M059J (cell line): ENCODE measurements around the gene WASF2. TPM values are rescaled to one million over a fixed set of nuclear protein-coding genes. Genes with fewer than 3 reads are reported as not detected.

Experiments used
- DNase-seq: peaks from one replicate; pipeline ENCODE4 v3.0.0-alpha.2; 2012; ENCODE audit warnings: low read depth
- total RNA-seq: library from RNA; depleted of rRNA; stranded (reverse); fragments of >200 nt; shearing (Covaris generic); gene quantifications from 2 replicates; pipeline ENCODE4 v1.2.3, GENCODE V29; 2014; rRNA removed

Gene WASF2
- total RNA-seq, 1 experiment from 2014 or later, result 26.2 TPM

DNA sequence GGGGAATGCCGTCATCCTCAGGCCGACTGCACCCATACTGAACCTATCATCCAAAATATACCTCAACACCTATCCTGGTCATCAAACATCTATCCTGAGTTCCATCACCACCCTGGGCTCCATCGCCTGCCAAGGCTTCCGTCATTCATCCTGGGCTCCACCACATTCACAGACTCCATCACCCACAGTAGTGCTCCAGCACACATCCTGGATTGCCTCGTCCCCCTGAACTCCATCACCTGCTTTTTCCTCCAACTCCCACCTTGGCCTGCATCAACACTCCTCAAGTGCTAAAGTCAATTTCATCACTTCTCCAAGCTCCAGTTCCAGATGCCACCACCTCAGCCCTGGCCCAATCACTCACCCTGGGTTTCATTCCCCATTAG, 131.0 kb downstream of the WASF2 start:
- no peak for DNase-seq

DNA sequence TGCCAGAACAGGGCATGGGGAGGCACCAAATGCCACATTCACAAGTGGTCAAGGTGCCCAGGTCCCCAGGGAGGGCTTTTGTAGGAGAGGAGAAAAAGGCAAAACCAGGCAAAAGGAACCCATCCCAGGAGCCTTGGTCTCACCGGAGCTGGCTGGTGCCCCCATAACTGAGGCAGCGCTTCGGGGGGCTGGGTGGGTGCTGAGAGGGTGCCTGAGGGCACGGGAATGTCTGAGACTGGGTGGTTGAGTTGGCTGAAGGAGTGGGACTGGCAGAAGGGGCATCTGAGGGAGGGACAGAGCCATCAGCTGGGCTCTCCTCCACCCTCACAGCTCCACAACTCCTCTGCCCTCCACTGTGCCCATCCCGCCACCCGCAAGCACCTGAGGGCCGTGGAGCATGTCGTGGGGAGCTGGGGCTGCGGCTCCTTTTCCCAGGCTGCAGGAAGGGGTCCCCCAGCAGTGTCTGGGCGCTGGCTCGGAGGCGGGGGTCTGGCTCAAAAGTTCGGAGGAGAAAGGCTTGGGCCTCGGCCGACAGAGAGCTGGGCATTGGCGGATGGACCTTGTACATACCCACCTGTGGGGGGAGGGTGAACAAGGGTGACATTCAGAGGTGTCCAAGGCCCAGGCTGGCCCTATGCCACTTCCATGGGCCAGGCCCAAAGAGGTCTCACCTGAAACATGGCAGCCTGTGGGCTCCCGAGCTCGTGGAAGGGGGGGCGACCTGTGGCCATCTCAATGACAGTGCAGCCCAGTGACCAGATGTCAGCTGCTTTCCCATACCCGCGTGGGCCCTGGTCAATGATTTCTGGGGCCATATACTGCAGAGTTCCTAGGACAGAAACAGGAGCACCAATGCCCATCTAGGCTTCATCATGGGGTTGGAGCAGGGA, 131.7 kb downstream of the WASF2 start:
- no peak for DNase-seq

DNA sequence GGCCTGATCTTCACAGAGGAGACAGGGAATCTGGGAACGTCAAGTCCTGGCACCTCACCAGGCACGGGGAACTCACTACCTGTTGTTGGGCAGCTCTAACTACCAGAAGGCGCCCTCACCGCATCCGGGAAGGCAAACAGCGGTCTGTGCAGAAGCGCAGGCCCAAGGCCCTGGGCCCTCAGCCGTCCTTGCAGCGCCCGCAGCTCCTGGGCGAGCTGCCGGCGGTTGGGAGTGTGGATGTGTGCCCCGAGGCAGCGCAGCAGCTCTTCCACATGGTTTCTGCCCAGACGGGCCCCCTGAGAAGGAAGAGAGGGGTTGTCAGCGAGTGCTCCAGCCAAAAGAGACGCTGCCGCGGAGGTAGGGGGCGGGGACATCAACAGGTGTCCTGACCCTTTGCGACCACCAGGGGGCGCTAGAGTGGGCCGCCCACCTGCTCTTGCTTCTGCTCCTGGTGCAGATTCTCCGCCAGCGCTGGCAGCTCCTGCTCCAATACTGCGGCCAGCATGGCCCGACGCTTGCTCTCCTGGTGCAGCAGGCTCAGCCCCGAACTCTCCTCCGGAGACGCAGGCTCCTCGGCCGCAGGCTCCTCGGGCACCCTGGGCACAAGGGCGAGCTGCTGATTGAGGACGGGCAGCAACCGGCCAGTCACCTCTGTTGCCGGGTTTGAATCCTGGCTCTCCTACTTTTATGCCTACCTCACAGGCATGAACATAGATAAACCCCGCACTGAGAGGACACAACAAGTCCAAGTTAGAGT, 132.5 kb downstream of the WASF2 start:
- no peak for DNase-seq

DNA sequence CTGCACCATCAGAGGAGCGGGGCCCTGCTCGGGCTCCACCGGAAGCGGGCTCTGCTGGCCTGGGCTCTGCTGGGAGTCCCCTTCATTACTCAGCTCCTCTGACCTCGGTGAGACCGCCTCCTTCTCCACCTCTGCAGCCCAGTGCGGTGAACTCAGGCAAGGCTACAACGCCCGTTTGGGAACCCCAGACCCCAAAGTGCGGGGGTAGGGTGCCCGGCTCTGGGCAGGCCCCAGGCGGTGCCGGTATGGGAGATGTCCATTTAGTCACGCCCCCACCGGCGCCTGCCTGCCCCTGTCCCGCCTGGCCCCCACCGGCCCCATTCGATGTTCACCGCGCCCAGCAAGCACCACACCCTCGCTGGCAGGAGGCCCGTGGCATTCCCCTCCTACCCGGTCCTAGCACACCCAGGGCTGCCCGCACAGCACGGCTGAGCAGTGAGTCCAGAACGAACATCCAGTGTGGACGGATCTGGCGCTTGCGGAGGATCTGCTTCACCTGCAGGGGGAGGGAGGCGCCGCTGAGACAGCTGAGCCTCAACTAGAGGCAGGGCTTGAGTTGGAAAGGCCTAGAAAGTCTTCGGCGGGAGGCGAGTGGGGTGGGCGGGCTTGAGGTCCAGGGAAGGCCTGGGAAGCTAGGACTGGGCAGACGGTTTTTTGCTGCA, 133.2 kb downstream of the WASF2 start:
- DNase-seq, result no peak

DNA sequence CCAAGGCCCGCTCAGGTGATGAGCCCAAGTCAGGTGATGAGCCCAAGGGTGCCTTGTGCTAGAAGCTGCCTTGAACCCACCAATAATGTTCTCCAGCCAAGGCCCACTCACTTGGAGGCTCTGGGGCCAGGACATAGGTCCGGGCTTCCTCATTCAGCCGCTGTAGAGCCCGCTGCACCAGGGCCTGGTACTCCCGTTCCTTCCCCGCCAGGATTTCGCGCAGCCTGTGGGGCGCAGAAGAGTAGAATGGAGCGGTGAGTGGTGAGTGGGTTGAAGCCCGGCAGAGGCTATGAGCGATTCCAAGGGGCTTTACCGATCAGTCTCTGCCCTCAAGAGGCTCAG, 133.7 kb downstream of the WASF2 start:
- no peak for DNase-seq

DNA sequence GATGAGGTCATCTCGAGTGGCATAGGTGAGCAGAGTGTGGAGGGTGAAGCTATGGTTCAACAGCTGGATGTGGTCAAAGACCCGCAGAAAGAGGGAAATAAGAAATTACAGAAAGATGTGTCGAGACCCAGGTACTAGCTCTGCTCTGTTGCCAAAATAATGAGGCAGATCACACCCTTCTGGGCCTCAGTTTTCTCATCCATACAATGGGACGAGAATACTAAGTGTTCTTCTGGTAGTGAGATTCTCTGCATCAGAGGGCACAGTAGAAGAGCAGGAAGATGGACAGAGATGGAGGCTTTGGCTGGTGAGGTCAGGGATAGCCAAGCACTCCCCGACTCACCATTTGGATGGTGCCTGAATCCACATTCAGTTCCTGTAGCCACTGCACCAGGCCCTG, 134.3 kb downstream of the WASF2 start:
- DNase-seq, result no peak

Other genes starting within 250 kb of the WASF2 start
- 48.6 and 52.2 TPM in 2 replicates for gene TMEM222, start 168.0 kb downstream of the WASF2 start, total RNA-seq
- 1.4 and 2.9 TPM in 2 replicates for gene SYTL1, start 148.1 kb downstream of the WASF2 start, total RNA-seq
- 9.2 and 18.1 TPM in 2 replicates for gene MAP3K6, start 123.2 kb downstream of the WASF2 start, total RNA-seq
- gene FCN3, start 115.3 kb downstream of the WASF2 start, total RNA-seq, result not detected in 2 replicates
- 0.15 TPM in 1 of 2 replicates, not detected in the other for gene CD164L2, start 106.8 kb downstream of the WASF2 start, total RNA-seq
- gene GPR3, start 97.5 kb downstream of the WASF2 start, total RNA-seq, result 2.0 and 2.6 TPM in 2 replicates
- 6.0 and 19.1 TPM in 2 replicates for gene AHDC1, start 114.0 kb upstream of the WASF2 start, total RNA-seq
- gene FGR, start 145.0 kb upstream of the WASF2 start, total RNA-seq, result 0.17 TPM in 1 of 2 replicates, not detected in the other
- gene IFI6, start 182.0 kb upstream of the WASF2 start, total RNA-seq, result 3,501 and 4,716 TPM in 2 replicates
- gene FAM76A, start 235.8 kb upstream of the WASF2 start, total RNA-seq, result 22.7 and 26.4 TPM in 2 replicates